ENCODE data around the gene WDR11.
"Not testable (repeated sequence)": the region's sequence is repeated elsewhere in the genome, so short reads cannot be mapped to it uniquely, and the experiment has no call there.

The WDR11 gene

DNA sequence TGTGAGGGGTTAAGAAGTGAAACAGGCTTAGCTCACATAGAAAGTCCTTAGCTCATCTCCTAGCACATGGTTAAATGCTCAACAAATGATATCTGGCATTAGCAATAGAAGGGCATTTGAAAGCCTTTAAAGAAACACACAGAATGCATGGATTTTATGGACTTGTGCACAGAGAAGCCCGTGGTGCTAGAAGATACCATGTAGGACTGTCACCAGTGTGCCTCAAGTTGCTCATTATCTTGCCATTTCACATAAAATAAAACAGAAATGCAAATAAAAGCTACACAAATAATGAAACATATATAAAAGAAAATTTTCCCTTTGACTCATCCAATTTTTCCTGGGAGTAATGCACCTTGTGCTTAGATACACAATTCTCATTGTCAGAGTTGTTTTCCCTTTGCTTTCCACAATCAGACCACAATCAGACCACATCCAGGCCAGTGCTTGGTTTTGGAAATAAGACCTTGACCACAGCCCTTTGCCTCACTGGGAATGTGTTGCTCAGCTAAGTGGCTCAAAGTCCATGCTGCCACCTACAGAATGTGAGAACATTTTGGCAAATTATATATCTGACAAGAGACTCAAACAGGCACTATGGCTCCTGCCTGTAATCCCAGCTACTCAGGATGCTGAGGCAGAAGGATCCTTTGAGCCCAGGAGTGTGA, 9.5 kb upstream of the WDR11 start:
- DNase-seq = peak; percentile 15

DNA sequence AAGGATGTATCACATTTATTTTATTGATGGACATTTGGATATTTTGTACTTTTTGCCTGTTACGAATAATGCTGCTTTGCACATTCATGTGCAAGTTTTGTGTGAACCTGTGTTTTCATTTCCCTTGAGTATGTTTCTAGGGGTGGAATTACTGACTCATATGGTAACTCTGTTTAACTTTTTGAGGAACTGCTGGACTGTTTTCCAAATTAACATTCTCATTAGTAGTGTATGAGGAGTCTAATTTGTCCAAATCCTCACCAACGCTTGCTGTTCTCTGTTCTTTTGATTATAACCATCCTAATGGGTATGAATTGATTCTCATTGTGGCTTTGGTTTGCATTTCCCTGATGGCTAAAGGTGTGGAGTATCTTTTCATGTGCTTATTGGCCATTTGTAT, 3.2 kb downstream of the WDR11 start:
- no peak for DNase-seq

DNA sequence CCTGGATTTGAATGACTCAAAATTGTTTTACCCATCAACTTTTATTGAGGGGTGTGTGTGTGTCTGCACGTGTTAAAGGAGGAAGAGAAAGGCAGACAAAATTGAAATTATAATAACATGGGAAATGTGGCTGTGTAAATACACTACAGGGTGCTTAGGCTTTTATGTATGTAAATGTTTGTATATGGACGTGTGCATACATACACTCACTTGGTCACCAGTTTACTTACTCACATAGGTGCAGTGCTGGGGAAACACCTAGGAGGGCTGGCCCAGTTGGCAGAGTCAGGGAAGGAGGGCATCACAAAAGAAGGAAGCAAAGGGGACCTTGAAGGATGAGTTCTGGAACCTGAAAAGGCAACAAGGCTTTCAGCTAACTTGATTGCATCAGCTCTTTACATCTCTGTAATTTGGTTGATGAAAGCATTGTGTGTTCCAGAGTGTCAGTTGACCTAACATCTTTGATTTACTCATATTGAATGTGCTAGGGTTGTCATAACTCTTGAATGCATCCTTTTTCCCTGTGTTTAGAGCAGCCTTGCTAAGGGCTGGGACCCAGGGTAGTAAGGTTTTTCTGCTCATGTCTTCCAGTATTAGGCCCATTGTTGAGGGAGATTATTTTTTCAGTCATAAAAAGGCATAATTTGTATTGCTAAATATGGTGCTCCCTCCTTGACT, 10.2 kb downstream of the WDR11 start:
- no peak for DNase-seq

DNA sequence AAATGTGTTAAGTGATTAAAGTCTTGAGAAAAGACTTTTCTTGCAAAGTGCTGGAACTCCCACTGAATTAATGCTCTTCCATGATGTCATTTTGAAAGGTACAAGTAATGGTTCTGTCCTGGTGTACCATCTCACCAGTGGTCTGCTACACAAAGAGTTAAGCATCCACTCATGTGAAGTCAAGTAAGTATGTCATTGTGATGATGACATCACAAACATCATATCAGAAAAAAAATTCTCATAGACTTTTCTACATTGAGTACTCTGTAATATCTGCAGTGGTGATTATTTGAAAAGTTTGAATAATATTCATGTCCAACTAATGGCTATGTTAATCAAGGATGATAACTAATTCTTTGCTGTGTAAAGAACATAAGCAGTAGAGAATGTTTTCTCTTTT, 22.6 kb downstream of the WDR11 start:
- DNase-seq = no peak

DNA sequence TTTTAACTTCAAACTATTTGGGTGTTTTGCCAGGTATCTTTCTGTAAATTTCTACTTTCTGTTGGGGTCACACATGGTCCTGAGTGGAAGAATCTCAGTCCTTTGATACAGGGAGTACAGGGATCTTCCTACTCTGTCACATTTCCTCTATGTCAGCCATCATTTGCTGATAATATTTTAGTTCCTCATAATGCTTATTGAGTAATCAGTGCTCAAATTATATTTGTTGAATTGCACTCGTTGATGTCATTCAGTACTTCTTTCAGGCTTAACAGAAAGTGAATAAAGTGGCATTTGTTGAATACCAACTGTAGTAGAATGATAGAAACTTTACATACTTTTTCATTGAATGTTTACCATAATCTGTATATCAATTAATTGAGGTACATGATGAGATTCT, 31.9 kb downstream of the WDR11 start:
- no peak for DNase-seq

DNA sequence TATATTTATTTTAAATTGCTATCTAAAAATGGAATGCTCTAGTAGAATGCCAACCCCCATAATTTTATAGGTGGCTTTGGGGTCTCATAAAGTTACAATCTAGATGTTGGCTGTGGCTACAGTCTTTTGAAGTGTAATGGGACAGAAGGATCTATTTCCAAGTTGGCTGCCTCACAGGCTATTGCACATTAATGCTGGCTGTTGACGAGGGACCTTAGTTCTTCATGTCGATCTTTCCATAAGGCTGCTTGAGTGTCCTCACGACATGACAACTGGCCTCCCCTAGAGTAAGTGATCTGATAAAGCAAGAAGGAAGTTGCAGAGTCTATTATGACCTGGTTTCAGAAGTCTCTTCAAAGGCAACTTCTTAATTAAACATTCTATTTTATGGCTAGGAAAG, 36.3 kb downstream of the WDR11 start:
- no peak for DNase-seq

DNA sequence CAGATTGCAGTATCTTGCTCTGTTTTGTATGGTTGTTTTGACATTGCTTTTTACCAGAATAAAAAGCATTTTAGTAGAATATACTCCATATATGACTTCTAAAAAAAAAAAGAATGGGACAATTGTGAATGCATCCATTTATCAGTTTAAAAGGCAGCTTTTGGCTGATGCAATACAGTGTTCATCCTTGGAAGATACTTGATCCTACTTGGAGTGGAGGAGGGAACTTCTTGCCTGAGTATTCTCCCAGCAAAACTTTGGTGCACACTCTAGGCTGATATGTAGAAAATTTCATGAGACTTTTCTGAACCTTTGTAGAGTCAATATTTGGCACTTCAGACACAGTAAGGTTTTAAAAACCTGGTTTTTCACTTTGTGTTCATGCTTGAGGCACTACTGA, 40.2 kb downstream of the WDR11 start:
- DNase-seq = no peak

DNA sequence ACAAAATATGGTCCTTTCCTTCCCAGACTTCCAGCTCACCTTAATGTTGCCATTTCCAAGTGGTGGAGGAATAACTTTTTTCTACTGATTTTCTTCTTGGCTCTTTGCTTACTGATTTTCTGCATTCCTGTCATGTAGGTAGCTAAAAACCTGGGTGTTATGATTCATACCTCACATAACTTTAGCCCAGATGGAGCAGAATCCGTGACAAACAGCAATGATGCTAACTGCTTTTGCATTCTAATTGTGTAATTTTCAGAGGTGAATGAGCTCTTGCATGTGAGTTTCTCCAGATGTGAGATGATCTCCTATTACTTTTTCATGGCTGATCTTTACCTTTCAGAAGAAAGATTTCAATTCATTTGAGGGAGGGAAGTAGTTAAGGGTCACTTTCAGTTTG, 43.4 kb downstream of the WDR11 start:
- no peak for DNase-seq

DNA sequence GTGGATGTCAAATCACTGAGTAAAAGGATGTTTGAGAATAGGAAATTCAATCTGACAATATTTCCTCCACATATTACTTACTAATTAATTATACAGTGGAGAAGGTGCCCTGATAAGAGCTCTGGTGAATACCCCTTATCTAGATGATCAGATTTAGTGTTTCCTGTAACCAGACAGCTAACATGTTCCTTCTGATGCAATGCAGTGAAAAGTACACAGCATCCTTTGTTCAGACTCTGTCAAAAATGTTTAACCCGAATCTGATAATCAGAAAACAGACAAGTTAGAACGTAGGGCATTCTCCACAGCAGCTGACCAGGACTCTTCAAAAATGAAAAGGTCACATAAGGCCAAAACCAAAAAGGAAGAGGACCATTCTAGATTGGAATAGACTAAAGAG, 46.2 kb downstream of the WDR11 start:
- no peak for DNase-seq

DNA sequence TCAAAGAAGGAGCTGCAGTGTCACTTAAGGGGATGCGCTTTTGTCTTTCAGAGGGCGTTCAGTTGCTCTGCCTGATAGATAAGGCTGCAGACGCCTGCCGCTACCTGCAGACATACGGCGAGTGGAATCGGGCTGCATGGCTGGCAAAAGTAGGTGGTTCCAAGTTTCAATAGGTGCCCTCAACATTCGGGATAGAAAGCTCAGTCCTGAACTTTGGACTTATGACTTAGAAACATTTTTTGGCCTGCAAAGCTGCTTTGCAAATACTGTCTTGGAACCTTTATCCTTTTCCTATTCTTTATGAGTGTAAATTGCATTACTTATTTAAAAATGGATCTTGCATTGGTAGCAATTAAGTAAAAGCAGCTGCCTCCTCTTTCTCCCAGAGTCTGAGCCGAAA, 54.1 kb downstream of the WDR11 start:
- no peak for DNase-seq

DNA sequence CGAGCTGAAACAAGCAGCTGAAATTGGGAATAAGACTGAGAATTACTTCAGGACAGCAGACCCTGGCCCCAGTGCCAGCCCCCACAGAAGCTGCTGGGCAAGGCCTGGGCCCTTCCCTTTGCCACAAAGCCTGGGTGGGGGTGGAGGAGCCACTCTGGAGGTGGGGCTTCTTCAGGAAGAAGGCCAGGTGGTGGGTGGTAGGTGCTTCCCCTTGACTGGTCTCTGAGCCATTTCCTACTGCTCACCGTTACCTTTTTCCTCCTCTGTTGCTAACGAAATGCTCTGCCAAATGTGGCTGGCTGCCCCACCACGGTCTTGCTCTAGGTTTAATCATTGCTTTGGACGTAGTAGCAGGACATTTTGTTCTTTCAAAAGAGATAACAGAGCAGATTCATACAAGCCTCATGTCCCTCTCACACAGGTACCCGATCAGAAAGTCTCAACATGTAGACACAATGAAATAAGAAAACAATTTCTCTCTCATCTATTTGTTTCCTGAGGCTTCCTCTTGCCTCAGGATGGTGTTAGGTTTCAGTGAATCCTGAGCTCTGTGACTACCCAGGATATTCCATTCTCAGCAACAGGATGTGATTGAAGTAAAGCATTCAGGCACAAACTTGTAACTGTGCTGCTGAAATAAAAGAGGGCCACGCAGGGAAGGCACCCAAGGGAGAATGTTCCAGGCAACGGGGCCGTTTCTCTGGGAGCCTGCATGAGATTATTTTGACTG, 66.5 kb downstream of the WDR11 start:
- DNase-seq = no peak

DNA sequence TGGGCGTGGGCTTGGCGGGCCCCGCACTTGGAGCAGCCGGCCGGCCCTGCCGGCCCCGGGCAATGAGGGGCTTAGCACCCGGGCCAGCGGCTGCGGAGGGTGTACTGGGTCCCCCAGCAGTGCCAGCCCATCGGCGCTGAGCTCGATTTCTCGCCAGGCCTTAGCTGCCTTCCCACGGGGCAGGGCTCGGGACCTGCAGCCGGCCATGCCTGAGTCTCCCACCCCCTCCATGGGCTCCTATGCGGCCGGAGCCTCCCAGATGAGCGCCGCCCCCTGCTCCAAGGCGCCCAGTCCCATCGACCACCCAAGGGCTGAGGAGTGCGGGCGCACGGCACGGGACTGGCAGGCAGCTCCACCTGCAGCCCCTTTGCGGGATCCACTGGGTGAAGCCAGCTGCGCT, 72.7 kb downstream of the WDR11 start:
- not testable (repeated sequence) for DNase-seq

DNA sequence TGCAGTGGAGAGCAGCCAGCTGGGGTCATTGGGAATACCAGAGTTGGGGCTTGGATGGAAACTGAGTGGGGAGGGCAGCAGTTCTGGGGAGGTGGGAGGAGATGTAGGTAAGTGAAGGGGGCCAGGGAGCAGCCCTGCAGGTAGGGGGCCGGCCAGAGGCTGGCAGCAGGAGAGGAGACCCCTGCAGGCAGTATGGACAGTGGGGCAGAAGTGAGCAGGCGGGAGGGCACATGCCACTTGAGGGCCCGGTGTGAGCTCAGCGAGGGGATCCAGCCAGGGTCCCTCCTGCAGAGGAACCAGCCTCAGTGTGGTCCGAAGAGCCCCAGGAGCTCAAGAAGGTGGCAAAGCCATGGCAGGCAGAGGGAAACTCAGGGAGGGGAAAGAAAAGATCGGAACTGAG, 75.4 kb downstream of the WDR11 start:
- DNase-seq = no peak

DNA sequence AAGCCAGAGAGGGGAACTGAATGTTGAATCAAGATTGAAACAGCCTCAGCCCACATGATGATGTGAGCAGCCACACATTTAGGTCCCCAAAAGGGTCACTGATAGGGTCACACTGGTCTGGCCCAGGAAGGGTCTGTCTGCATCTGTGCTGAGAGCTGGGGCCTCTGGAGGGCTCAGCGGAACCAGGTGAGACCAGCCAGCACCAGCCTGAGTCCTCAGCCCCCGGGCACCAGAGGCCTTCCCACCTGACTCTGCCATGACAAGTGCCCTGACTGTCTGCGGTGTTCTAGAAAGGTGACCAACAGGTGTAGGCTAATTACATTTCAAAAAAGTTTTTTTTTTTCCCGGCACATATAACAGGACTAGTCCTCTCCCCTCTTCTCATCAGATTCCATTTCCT, 76.2 kb downstream of the WDR11 start:
- DNase-seq = no peak

DNA sequence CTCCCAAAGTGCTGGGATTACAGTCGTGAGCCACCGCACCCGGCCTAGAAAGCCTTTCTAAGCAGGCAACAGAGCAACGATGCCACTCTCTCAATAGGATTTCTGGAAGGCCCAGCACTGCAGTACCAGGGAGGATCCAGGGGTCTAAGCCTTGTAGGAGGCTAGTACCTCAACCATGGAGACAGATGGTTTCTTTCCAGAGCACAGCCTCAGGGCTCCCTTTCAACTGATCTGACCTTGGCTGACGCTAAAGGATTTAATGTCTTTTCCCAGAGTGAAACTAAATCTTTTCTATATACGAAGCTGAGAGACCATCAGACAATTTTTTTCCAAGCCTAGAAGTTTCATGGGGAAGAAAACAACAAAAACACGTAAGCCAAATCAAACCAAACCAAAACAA, 78.0 kb downstream of the WDR11 start:
- no peak for DNase-seq

DNA sequence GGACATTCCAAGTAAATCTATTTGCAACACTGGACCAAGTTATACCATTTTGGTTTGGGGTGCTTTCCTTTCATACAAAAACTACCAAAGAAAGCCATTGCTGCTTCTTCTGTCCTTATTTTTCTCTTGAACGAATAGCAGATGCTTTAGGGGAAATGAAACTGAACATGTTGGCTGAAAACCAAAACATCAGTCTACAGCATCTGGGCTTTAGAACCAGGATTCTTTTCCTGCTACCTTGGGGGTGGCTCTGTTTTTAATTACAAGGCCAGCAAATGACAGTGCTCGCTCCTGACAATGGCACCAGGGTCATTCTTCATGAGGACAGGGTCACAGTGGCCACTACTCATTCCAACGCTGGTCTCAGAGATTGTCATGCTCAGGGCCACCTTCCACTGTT, 80.3 kb downstream of the WDR11 start:
- no peak for DNase-seq

DNA sequence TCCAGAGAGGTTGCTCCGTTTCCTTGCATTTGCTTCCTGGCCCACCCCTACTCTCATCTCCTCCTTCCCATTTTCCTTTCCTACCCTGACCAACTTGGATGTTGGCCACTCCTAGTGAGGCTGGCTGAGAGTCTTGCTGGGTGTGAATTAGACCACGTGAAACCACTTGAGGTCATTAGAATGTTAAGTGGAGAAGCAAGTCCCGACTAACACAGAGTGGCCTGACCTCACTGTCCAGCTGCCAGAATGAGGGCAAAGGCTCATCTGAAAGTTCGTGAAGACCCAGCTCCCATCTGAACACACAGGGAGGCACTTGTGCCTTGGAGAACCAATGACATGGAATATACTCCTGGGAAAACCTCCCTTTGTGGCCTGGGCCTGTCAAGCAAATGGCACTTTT, 80.8 kb downstream of the WDR11 start:
- no peak for DNase-seq

DNA sequence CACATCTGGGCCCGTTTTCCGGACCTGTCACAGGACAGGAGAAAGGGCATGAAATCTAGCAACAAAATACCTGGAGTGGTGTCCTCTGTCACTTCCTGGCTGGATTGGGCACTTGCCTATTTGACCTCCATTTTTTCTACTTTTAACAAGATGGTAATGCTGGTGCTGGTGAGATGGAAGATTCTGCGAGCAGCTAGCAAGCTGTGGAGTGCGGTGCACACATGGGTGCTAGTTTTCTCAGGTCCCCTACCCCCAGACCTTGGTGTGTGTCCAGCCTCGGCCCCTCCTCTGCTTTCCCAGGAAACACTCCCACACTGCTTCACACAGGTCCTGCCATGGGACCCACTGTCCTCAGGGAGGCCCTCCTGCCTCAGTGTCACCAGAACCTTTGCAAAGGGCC, 87.7 kb downstream of the WDR11 start:
- no peak for DNase-seq

DNA sequence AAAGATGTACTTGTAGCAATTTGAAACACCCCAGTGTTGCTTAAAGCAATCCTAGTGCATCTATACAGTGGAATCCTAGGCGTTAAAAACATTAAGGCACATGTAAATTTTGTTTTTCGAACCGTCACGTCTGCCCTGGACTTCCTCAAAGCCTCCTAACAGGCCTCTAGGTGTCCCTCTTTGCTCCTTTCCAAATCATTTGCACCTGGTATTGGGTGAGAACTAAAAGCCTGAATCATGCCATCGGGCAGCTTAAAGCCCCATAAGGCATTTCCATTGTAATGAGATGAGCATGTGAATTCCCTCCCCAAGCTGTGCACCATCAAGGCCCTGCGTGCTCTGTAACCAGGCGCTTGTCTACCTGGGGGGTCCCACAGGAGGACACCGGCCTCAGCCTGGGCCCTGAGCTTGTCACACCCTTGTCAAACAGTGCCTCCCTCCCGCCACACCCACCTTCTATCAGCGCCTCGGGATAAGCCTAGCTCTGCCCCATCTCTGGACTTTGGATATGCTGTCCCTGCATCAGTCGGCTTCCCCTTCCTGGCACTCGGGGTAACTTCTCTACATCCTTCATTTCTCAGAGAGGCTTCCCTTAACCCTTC, 89.2 kb downstream of the WDR11 start:
- DNase-seq = no peak

DNA sequence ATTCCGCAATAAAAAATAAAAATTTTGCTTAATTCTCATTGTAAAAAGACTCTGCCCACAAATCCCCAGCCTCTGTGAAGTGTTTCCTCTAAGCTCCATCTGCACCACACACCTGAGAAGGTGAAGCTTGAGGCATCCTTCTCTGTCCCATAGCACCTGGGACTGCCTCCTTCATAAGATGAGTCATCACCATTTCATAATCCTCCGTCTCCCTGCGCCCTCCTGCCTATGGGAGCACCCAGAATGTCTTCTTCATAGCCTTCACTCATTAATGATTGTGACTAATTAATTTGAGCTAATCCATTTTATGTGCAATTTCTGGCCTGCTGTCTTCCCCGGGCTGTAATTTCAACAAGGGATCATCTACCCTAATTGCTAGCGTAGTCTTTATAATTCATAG, 90.3 kb downstream of the WDR11 start:
- DNase-seq = no peak

DNA sequence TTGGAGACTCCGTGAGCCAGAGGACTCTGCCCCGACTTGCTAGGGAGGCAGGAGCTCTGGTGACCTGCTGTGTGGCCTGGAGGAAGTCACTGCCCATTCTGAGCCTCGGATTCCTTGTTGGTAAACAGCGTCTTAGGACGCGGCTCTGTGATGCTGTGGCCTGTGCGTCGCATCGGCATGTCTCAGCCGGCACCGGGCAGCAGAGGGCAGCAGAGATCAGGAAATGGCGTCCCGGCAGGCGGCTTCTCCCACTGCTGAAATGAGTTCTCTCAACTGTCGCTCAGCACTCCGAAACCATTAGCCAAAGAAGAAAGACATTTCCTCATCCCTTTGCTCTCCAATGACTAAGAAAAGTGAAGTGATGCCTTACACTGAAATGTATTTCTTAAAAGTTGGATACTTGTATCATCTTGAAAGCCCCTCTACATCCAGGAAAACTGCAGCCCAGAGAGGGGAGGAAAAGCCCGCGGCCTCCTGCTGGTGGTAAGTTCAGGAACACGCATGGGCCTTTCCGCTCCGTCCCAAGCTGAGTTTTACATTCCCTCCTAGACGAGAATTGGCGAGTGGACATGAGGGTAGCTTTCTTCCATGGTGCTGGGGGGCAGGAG, 91.7 kb downstream of the WDR11 start:
- DNase-seq = peak; percentile 43

DNA sequence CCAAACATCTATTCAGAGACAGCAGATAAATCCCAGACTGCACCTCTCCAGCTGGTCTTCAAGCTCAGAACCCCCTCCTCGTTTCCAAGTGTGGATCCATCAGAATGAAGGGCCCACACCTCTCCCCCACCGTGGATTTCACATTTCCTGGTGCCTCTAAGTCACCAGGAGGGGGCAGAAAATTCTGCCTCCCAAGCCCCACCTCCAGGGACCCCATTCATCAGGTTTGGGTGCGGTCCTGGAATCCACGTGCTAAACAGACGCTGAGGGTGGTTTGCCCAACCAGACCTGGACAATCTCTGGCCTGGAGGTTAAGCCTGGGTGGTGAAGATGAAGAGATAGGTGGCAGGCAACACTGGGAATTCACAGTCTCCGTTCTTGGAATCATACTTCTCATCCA, 92.4 kb downstream of the WDR11 start:
- no peak for DNase-seq

DNA sequence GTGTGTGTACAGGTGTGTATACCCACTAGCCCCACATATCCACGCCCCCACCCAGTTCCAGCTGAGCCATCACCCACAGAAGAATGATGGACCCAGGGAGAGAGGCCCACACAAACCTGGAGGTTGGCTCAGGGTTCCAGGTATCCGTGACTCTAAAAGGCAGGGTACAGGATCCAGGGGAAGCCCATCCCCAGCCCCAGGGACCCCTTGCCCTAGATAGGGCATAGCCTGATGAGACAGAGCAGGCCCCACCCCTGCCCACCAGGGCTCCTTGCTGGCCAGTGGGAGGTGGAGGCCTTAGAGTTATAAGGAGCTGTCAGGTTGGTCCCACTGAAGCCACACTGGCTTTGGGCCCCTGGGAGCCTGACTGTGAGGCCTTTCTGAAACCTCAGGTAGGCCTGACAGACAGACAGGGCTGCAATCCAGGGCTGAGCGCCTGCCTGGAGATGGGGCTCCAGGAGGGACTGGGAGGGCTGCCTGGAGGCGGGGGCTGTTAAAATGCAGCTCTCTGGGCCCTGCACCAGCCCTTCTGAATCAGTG, 93.5 kb downstream of the WDR11 start:
- no peak for DNase-seq
